Esophagus squamous epithelium (tissue), 5 donors: ENCODE measurements around the gene KCND2. TPM values are rescaled to one million over a fixed set of nuclear protein-coding genes. Genes with fewer than 3 reads are reported as not detected.

Experiments
- DNase-seq: peaks from one replicate; lab custom pipeline; 2025; lab: John Stamatoyannopoulos, UW
- H3K27ac ChIP-seq, 4 donors: fragments of 200-600 bp; sonication (generic); one replicate each; pipeline ENCODE4 v1.5.1; 2016 to 2019; ENCODE audit warnings: mild to moderate bottlenecking in 1 of 4
- H3K27me3 ChIP-seq, 4 donors: fragments of 200-600 bp; sonication (generic); 1 replicate in 3 of 4; 2 replicates in 1 of 4; pipeline versions ENCODE4 v1.5.1 to v1.6.0; 2017 to 2021; ENCODE audit warnings: antibody characterized with exemption in 1 of 4
- H3K36me3 ChIP-seq, 3 donors: fragments of 200-600 bp; sonication (generic); one replicate each; pipeline ENCODE4 v1.5.1; 2016 to 2019
- H3K4me1 ChIP-seq, 3 donors: fragments of 200-600 bp; sonication (generic); one replicate each; pipeline ENCODE4 v1.5.1; 2017 to 2019
- H3K4me3 ChIP-seq, 4 donors: fragments of 200-600 bp; sonication (generic); 1 replicate in 3 of 4; 2 replicates in 1 of 4; pipeline ENCODE4 v1.5.1; 2016 to 2019; ENCODE audit warnings: mild to moderate bottlenecking in 2 of 4, moderate library complexity in 1 of 4
- H3K9me3 ChIP-seq, 3 donors: fragments of 200-600 bp; sonication (generic); one replicate each; pipeline ENCODE4 v1.5.1; 2016 to 2019
- POLR2A ChIP-seq, 4 donors: fragments of 450-650 bp; IDR thresholded peaks; one replicate each; pipeline ENCODE4 v1.6.1; 2017; ENCODE audit warnings: antibody characterized with exemption in 4 of 4, mild to moderate bottlenecking in 4 of 4, moderate library complexity in 3 of 4
- WGBS, 2 donors: methylation state at CpG; one replicate each; pipeline ENCODE4 v1.1.5; 2018; 5-methylcytosine and 5-hydroxymethylcytosine counted together
- intact Hi-C: fragments of 100-400 bp; cut with DNase I; formaldehyde crosslinking; loops from one replicate; pipeline ENCODE4 v1.15.0; 2022
- total RNA-seq, 4 donors: library from RNA; depleted of rRNA; stranded (reverse); fragments of >200 nt; gene quantifications; one replicate each; pipeline ENCODE4 v1.1.0, GENCODE V29; 2016
- TF ChIP-seq, protein P1 (sequence below), 6 experiments: fragments of 450-650 bp in 4 of 6; fragments of 200-600 bp in 2 of 6; sonication (generic) in 2 of 6; IDR thresholded peaks; one replicate each; pipeline ENCODE4 v1.5.1; 2016 to 2019; ENCODE audit warnings: antibody characterized with exemption in 6 of 6, mild to moderate bottlenecking in 4 of 6, moderate library complexity in 4 of 6
- donor health status: DM: yes; HTN: yes; CAD: no.

Gene KCND2
- total RNA-seq, 4 donors from 2014 or later, result 0.09 to 0.19 TPM; not detected in 2

DNA sequence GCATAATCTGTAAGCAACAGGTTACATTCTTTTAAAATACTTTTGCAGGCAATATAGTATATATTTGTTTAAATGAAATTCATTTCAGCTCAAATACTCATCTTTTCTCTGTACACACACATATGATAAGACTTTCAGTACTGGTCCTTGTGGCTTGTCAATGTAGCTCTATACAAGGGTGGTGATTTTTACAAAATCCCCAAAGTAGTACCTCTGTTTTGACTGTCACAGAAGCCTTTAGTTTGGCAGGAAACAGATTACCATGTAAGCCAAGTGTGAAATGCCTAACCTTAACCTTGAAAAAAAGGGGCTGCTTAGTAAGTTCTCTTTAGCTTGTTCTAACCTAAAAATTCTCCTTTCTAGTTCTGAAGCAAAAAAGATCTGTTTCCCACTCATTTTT lies 87.9 kb downstream of the KCND2 start:
- H3K4me1 ChIP-seq, result no peaks in the 10 kb centered on the region
- H3K9me3 ChIP-seq, result no peaks in the 10 kb centered on the region
- H3K27me3 ChIP-seq, result no peaks in the 10 kb centered on the region
- no peak overlapping the region for H3K4me3 ChIP-seq
- intact Hi-C loops, result no loop called here
- TF ChIP-seq, protein P1, sequence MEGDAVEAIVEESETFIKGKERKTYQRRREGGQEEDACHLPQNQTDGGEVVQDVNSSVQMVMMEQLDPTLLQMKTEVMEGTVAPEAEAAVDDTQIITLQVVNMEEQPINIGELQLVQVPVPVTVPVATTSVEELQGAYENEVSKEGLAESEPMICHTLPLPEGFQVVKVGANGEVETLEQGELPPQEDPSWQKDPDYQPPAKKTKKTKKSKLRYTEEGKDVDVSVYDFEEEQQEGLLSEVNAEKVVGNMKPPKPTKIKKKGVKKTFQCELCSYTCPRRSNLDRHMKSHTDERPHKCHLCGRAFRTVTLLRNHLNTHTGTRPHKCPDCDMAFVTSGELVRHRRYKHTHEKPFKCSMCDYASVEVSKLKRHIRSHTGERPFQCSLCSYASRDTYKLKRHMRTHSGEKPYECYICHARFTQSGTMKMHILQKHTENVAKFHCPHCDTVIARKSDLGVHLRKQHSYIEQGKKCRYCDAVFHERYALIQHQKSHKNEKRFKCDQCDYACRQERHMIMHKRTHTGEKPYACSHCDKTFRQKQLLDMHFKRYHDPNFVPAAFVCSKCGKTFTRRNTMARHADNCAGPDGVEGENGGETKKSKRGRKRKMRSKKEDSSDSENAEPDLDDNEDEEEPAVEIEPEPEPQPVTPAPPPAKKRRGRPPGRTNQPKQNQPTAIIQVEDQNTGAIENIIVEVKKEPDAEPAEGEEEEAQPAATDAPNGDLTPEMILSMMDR (IDR thresholded peaks at IDR 0.05), result no peak
- TF ChIP-seq POLR2A (IDR thresholded peaks at IDR 0.05), result no peak
- no peak for DNase-seq
- no peaks in the 10 kb centered on the region for H3K36me3 ChIP-seq
- no peak overlapping the region for H3K27ac ChIP-seq

DNA sequence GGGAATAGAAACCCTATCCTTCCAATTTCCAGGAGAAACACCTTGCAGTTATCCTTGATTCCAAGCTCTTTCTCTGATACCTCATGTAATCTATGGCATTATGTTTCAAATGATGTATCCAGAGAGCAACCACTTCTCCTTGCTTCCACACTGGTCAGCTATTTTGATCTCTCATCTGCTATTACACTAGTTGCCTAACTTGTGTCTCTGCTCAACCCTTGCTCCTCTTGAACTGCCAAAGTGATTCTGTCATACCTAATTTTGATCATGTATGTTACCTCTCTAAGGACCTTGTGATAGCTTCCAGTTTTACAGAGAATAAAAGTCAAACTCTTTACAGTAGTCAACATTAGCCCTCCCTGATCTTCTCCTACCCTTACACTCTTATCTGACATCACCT lies 90.4 kb downstream of the KCND2 start:
- no peak for DNase-seq
- Histone ChIP-seq H3K4me3 (no peak overlapping the region), H3K27me3 (no peaks in the 10 kb centered on the region), H3K36me3 (no peaks in the 10 kb centered on the region), H3K27ac (no peak overlapping the region), H3K9me3 (no peaks in the 10 kb centered on the region), H3K4me1 (no peaks in the 10 kb centered on the region)
- no peak for TF ChIP-seq POLR2A (IDR thresholded peaks at IDR 0.05)
- TF ChIP-seq, protein P1 (IDR thresholded peaks at IDR 0.05), result no peak
- intact Hi-C loops, result no loop called here

DNA sequence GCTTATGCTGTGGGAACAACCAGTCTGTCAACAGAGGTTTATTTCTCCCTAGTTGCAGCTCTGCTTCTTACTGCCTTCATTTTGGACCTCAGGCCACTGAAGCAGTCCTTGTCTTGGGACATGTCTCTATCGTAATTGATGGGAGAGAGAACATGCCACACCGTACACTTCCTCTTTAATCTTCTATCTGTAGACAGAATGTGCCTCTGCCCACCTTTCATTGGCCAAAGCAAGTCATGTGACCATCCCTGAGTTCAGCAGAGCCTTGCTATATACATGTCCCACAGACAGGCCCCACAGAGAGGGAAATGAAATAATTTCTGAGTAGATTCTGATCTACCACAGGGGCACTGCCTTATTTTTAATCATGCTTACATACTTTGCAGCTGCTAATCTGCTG lies 98.0 kb downstream of the KCND2 start:
- WGBS, 2 donors, result 44 to 81% methylated on average over 2 of the region's 2 CpGs
- Histone ChIP-seq H3K4me1 (no peaks in the 10 kb centered on the region), H3K27me3 (no peaks in the 10 kb centered on the region), H3K9me3 (no peaks in the 10 kb centered on the region), H3K36me3 (no peaks in the 10 kb centered on the region), H3K4me3 (no peak overlapping the region), H3K27ac (no peak overlapping the region)
- TF ChIP-seq, protein P1 (IDR thresholded peaks at IDR 0.05), result no peak
- TF ChIP-seq POLR2A (IDR thresholded peaks at IDR 0.05), result no peak
- DNase-seq, result no peak
- intact Hi-C loops, result no loop called here

DNA sequence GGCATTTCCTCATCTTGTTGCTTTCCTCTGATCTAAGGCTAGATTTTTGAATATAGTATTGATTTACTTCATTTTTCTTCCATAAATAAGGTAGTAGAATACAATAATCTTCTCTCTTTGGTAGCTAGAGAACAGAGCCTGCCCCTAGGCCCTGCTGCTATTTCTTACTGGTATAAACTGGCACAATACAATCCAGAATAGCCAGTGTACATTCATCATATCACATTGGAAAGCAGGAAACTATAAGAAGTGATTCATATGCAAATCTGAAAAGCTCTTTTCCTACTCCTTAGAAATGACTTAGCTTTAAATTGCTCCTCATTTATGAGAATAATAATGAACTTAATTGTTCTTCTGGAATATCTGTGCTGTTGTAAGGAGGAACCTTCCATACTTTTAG lies 100.2 kb downstream of the KCND2 start:
- no peak overlapping the region for H3K4me3 ChIP-seq
- intact Hi-C loops, result no loop called here
- DNase-seq, result no peak
- TF ChIP-seq, protein P1 (IDR thresholded peaks at IDR 0.05), result no peak
- no peak for TF ChIP-seq POLR2A (IDR thresholded peaks at IDR 0.05)
- H3K27ac ChIP-seq, result no peak overlapping the region
- no peaks in the 10 kb centered on the region for H3K4me1 ChIP-seq
- no peaks in the 10 kb centered on the region for H3K9me3 ChIP-seq
- no peaks in the 10 kb centered on the region for H3K27me3 ChIP-seq
- H3K36me3 ChIP-seq, result no peaks in the 10 kb centered on the region

DNA sequence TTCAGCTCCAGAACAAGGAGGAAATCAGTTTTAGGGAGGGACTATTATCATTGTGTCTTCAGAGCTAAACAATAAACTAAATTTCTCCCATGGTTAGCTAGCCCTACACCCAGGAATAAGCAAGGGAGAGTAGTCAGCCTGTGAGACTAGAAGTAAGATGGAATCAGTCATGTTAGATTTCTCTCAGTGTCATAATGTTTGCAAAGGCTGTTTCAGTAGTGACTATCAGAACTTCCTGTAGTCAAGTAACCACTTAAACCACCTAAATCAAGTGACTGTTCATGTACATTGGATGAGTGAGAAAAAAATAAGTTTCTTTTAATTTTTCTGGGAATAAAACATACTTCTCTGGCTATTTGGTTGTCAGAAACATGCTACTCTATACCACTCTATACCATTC lies 121.6 kb downstream of the KCND2 start:
- Histone ChIP-seq H3K27ac (no peak overlapping the region), H3K36me3 (no peaks in the 10 kb centered on the region), H3K9me3 (no peaks in the 10 kb centered on the region), H3K4me1 (no peaks in the 10 kb centered on the region), H3K4me3 (no peak overlapping the region), H3K27me3 (no peaks in the 10 kb centered on the region)
- intact Hi-C loops, result no loop called here
- DNase-seq, result no peak
- TF ChIP-seq, protein P1 (IDR thresholded peaks at IDR 0.05), result no peak
- no peak for TF ChIP-seq POLR2A (IDR thresholded peaks at IDR 0.05)
